ENCODE results near the gene GLIS1.

The GLIS1 gene

DNA sequence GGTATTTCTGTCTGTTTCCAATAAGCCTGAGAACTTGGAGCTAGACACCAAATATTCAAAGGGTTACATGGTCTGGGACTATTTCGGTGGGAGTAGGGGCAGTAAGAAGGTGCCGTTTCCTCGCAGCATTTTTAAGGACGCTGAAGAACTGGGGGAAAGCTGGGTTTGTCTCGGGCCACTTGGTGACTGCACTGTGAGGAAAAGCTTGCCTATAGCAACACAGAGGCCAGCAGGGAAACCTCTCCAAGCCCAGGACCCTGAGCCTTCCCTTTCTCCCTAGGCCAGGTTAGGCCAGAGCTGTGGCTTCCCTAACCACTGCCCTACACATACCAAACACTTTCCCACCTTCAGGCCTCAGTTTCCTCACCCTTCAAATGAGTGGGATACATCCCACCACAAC is 3.3 kb downstream of the GLIS1 start:
- no peak for DNase-seq

DNA sequence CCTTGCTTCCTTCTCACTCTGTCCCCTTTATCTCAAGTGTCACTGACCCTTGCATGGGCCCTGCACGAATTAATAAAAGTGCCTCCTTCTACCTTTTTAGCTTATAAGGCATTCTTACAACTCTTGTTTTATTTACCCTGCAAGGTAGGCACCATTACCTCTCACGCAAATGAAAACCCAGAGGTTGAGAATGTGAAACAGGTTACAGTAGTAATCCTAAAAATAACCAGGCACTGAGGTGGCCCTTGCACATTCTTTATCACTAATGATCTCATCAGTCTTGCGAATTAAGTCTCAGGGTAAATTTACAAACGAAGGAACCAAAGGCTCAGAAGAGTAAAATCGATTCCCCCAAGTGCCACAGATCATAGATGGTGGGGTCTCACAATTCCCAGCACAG is 3.7 kb downstream of the GLIS1 start:
- DNase-seq, result no peak

GRCh38 chr1:53734650-53735211 is 4.2 kb downstream of the GLIS1 start:
- no peak for DNase-seq

- DNase-seq, result no peak
Measured at GRCh38 chr1:53733975-53734649, 4.9 kb downstream of the GLIS1 start.

DNA sequence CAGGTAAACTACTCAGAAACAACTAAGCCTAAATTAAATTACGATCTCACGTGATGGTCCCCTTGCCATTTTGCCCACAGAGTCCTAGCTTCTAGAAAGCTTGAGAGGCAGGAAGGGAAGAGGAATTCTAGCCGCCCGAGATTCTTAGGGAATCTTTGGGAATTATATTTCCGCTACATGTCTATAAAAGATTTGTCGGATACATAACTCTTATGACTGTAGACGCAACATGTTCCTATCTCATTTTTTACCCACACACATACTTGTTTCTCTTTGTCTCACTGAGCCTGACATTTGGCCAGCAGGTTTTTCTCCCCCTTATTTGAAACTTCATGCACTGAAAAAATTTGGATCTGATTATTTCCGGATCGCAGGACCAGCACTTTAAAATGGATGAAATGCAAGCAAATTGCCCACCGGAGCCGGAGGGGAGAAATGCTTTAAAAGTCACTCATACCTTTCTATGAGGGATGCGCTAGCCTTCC is 5.5 kb downstream of the GLIS1 start:
- no peak for DNase-seq

GRCh38 chr1:53732912-53733317 is 6.0 kb downstream of the GLIS1 start:
- DNase-seq, result no peak

DNA sequence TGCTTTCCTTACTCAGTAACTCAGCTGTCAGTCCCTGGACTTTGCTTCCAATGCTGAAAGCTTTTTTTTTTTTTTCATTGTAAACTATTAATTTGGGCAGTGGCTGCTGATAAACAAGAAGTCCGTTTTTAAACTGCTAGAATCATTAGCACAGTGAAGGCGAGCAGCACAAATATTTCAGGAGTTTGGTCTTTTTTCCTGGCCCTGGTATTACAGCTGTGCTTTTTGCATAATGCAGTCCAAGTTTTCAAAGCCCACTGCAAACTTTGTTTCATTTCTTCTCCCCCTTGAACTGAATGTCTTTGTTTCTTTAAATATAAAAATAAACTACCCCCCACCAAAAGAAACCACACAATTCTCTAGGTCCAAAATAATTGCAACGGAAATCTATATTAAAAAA is 6.6 kb downstream of the GLIS1 start:
- no peak for DNase-seq

DNA sequence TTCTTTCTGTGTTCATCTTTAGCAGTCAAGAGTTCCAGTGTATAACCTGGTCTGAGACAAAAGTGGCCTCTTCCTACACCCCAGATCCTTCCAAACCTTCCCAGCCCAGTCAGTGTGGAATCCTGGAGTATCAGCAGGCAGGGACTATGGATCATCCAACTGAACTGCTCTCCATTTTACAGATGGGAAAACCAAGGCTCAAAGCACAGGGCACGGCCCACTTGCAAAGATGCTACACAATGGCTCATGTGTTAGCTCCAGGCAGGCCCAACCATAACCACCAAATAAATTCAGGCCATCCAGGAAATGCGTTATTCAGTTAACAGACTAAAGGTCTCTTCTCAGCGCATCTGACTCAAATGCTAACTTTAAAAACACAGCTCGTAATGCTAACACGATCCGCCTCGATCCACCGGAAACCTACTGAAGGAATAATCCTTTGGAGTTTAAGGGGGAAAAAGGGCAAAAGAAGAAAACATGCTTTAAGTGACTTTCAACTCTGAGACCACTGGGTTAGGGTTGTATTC is 7.1 kb downstream of the GLIS1 start:
- no peak for DNase-seq

GRCh38 chr1:53731043-53731600 is 7.8 kb downstream of the GLIS1 start:
- DNase-seq, result no peak

DNA sequence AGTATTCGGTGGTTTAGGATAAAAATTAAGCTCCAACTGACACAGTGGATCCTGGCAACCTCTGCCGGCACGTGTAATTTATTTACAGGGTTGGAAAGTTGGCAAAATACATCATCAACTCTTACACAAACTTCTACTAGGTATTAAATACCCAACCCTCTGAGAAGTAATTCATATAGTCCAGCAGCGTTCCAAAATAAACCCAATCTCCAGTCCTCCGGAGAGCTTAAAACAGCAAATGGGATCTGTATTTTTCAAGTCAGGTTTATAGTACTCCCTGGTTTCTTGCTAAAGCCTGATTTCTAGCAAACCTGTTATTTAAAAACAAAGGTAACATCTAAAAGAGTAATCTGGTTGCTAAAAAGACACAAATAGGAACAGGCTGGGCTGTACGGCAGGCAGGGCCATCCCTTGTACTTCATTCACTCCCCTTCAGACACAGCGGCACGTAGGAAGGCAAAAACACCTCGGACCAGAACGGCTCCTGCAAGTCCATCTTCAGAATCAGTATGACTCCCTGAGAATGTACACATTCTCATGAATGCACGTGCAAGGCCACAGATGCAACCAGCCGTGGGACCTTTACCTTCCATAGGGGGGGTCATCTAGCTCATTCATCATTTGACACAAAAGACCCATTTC is 8.6 kb downstream of the GLIS1 start:
- no peak for DNase-seq

GRCh38 chr1:53729456-53730223 is 9.3 kb downstream of the GLIS1 start:
- no peak for DNase-seq

DNA sequence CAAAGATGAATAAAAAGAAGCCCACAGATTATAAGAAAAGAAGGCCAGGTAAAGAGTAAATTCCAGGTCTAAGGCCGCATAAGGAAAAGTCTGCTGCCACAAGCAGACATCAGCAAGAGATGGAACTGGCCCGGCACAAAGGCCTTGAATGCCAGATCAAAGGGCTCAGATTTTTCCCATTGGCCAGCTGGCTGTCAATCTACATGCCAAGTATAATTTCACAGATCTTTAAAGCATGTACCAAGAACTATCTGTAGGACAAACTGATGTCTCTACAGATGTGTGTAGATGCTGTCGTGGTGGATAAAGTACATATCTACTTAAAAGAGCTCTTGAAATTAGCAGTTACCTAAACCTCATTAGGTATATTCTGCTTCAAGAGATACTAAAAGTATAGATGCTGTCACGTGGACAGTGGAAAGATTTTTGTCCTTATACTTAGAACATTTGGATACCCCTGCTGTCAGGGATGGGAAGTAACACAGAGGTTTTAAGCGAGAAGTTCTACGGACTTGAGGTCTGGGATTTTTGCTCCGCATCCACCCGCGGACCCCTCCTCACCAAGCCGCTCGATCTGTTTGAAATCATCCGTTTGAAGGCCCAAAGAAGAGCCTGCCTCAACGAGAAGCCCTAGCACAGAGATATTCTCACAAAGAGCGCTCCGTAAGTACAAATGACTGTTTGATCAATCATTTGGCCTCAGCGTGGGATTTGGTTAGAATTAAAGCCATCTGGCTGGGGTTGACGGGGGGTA is 10.1 kb downstream of the GLIS1 start:
- DNase-seq, result no peak

GRCh38 chr1:53728196-53728595 is 10.8 kb downstream of the GLIS1 start:
- no peak for DNase-seq

DNA sequence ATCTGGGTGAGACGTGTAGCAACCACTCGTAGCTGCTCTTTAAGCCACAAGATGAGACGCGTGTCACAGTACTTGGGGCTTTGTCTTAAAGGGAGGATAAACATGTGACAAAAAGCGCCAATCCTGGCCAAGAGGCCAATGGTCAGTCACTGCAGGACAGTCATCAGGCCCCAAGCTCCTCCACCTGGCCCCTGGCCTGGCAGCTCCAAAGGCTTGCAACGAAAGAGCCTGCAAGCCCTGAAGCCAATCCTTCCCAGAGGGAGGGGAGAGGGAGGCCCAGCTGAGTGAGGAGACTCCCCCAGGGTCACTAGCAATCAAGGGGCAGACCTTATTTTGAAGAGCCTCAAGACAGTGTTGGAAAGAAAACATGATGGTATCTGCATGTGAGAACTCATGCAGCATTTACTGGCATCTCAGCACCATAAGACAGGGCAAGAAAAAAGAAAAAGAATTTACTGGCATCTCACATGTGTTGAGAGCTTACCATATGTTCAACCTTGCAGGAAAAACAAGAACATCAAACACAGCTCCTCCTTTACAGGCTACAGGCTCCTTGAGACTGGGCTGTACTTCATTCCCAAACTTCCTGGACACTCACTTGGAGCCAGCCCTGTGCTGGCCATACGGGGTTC is 11.4 kb downstream of the GLIS1 start:
- no peak for DNase-seq

- no peak for DNase-seq
Measured at GRCh38 chr1:53726009-53726600, 12.9 kb downstream of the GLIS1 start.

- DNase-seq, result no peak
Measured at GRCh38 chr1:53725238-53725689, 13.7 kb downstream of the GLIS1 start.

DNA sequence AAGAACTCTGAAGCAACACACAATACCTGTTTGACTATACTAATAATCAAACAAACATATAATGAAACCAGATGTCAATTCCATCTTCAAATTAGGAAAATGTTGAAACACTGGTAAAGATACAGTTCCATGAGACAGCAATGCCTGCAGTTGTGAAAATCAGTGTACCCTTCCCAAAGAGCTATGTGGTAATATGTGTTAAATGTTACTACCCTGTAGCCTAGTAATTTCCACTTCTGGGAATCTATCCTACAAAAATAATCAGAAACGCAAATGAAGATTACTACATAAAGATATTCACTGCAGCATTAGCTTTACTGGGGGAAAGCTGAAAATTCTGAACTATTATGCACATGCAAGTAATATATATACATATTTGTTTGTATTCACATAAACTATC is 16.9 kb downstream of the GLIS1 start:
- no peak for DNase-seq

DNA sequence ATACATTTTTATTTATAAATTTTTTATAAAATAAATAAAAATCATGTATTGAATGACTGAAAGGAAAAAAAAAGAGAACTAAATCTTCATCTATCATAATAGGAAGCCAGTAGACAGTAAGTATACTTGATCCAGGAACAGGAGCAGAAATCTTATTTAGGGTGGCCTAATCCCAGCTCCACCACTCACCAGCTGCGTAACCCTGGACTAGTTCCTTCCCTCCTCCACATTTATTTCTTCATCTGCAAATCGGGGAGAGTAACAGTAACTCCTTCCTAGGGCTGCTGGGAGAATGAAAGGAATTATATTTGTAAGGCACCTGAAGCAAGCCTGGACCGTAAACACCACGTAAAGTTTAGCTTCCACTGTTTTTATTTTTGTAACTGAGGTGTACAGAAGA is 17.9 kb downstream of the GLIS1 start:
- DNase-seq, result no peak

DNA sequence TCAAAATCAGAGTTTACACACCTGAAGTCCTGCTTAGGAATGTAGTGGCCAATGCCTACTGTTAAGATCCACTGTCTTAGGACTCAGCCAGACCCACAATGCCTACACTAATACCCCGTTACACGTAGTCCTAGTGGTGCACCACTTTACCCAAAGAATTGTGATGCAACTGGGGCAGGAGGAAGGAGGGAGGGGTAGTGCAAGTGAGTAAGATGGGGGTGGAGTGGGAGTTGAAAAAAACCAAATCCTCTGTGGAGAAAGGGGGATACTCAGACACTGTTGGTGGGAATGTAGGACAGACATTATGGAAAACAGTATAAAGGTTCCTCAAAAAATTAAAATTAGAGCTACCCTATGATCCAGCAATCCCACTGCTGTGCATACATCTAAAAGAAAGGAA is 19.5 kb downstream of the GLIS1 start:
- DNase-seq, result no peak

- no peak for DNase-seq
Measured at GRCh38 chr1:53718443-53718842, 20.5 kb downstream of the GLIS1 start.
